Thyroid gland (tissue), 4 donors: ENCODE data around the gene KLHDC7A. TPM values are rescaled to one million over a fixed set of nuclear protein-coding genes. Genes with fewer than 3 reads are reported as not detected.

Experiments
- DNase-seq, 2 donors: peaks; one replicate each; pipeline ENCODE4 v3.0.0-alpha.2; 2019
- H3K27ac ChIP-seq, 3 donors: fragments of 200-600 bp; sonication (generic); 1 replicate in 2 of 3; 2 replicates in 1 of 3; pipeline ENCODE4 v1.5.1; 2016 to 2019; ENCODE audit warnings: mild to moderate bottlenecking in 1 of 3, moderate library complexity in 1 of 3
- H3K27me3 ChIP-seq: fragments of 200-600 bp; sonication (generic); one replicate; pipeline ENCODE4 v1.5.1; 2019
- H3K36me3 ChIP-seq, 2 donors: fragments of 200-600 bp; sonication (generic); one replicate each; pipeline ENCODE4 v1.5.1; 2016 to 2019
- H3K4me1 ChIP-seq, 2 donors: fragments of 200-600 bp; sonication (generic); one replicate each; pipeline ENCODE4 v1.5.1; 2017 to 2019
- H3K4me3 ChIP-seq, 3 donors: fragments of 200-600 bp; sonication (generic); replicated peaks in 1 of 3; 1 replicate in 2 of 3; 2 replicates in 1 of 3; pipeline ENCODE4 v1.5.1; 2016; ENCODE audit warnings: mild to moderate bottlenecking in 1 of 3
- H3K9me3 ChIP-seq: fragments of 200-600 bp; sonication (generic); one replicate; pipeline ENCODE4 v1.5.1; 2017
- CTCF ChIP-seq, 6 experiments: fragments of 200-600 bp in 3 of 6; fragments of 450-650 bp in 3 of 6; sonication (generic) in 3 of 6; IDR thresholded peaks; one replicate each; pipeline ENCODE4 v1.5.1; 2016 to 2019; ENCODE audit warnings: antibody characterized with exemption in 6 of 6, mild to moderate bottlenecking in 2 of 6, inconsistent platforms in 1 of 6, moderate library complexity in 1 of 6
- POLR2A ChIP-seq, 2 donors: fragments of 450-650 bp; IDR thresholded peaks; one replicate each; pipeline ENCODE4 v1.6.1; 2017; ENCODE audit warnings: antibody characterized with exemption in 2 of 2, mild to moderate bottlenecking in 2 of 2, moderate library complexity in 1 of 2
- WGBS, 2 donors: methylation state at CpG; one replicate each; pipeline ENCODE4 v1.1.5; 2017; 5-methylcytosine and 5-hydroxymethylcytosine counted together
- intact Hi-C: fragments of 100-400 bp; cut with DNase I; formaldehyde crosslinking; loops from one replicate; pipeline ENCODE4 v1.15.1; 2023
- total RNA-seq, 4 donors: library from RNA; depleted of rRNA; stranded (reverse); fragments of >200 nt; gene quantifications; one replicate each; pipeline ENCODE4 v1.2.3, GENCODE V29; 2016

The KLHDC7A gene
- total RNA-seq, 4 donors from 2014 or later: 0.40 to 9.9 (median 4.7) TPM

- no peak for DNase-seq
- 76 to 83% methylated on average over 3 of the region's 3 CpGs for WGBS, 2 donors
- Histone ChIP-seq H3K4me3 (no peak overlapping the region), H3K36me3 (no peaks in the 10 kb centered on the region), H3K4me1 (no peaks in the 10 kb centered on the region), H3K27ac (no peak overlapping the region), H3K27me3 (no peaks in the 10 kb centered on the region), H3K9me3 (no peaks in the 10 kb centered on the region)
- intact Hi-C loops: no loop called here
- TF ChIP-seq POLR2A (IDR thresholded peaks at IDR 0.05): no peak
- no peak for TF ChIP-seq CTCF (IDR thresholded peaks at IDR 0.05)
Measured at GRCh38 chr1:18504609-18505008, 23.9 kb downstream of the KLHDC7A start.

GRCh38 chr1:18505666-18506065 lies 24.9 kb downstream of the KLHDC7A start:
- no peak overlapping the region for H3K27ac ChIP-seq
- H3K4me3 ChIP-seq: no peak overlapping the region
- no peaks in the 10 kb centered on the region for H3K9me3 ChIP-seq
- no peak for DNase-seq
- no peak for TF ChIP-seq POLR2A (IDR thresholded peaks at IDR 0.05)
- intact Hi-C loops: no loop called here
- H3K27me3 ChIP-seq: no peaks in the 10 kb centered on the region
- no peaks in the 10 kb centered on the region for H3K4me1 ChIP-seq
- no peaks in the 10 kb centered on the region for H3K36me3 ChIP-seq

- Histone ChIP-seq H3K36me3 (no peaks in the 10 kb centered on the region), H3K27ac (no peak overlapping the region), H3K4me3 (no peak overlapping the region), H3K4me1 (no peaks in the 10 kb centered on the region), H3K9me3 (no peaks in the 10 kb centered on the region), H3K27me3 (no peaks in the 10 kb centered on the region)
- WGBS, 2 donors: 48 to 96% methylated on average over 1 of the region's 1 CpG
- intact Hi-C loops: no loop called here
- TF ChIP-seq POLR2A (IDR thresholded peaks at IDR 0.05) (no peak), CTCF (IDR thresholded peaks at IDR 0.05) (no peak)
- DNase-seq: no peak
Measured at GRCh38 chr1:18508084-18508483, 27.4 kb downstream of the KLHDC7A start.

- no peak overlapping the region for H3K4me3 ChIP-seq
- H3K4me1 ChIP-seq: no peaks in the 10 kb centered on the region
- no peaks in the 10 kb centered on the region for H3K27me3 ChIP-seq
- TF ChIP-seq POLR2A (IDR thresholded peaks at IDR 0.05) (no peak), CTCF (IDR thresholded peaks at IDR 0.05) (peak in 2 of 6 experiments; percentile 12 to 15)
- H3K9me3 ChIP-seq: no peaks in the 10 kb centered on the region
- intact Hi-C loops: no loop called here
- no peak for DNase-seq
- no peaks in the 10 kb centered on the region for H3K36me3 ChIP-seq
- WGBS, 2 donors: 59 to 78% methylated on average over 5 of the region's 5 CpGs
- H3K27ac ChIP-seq: no peak overlapping the region
Measured at GRCh38 chr1:18511149-18511873, 30.6 kb downstream of the KLHDC7A start.

GRCh38 chr1:18511874-18512150 lies 31.1 kb downstream of the KLHDC7A start:
- Histone ChIP-seq H3K4me3 (no peak overlapping the region), H3K36me3 (no peaks in the 10 kb centered on the region), H3K4me1 (no peaks in the 10 kb centered on the region), H3K9me3 (no peaks in the 10 kb centered on the region), H3K27me3 (no peaks in the 10 kb centered on the region), H3K27ac (no peak overlapping the region)
- WGBS, 2 donors: 52 to 63% methylated on average over 5 of the region's 5 CpGs
- intact Hi-C loops: no loop called here
- DNase-seq: no peak
- TF ChIP-seq POLR2A (IDR thresholded peaks at IDR 0.05) (no peak), CTCF (IDR thresholded peaks at IDR 0.05) (no peak)
